Measurements from ENCODE around the gene IGFBP7.

DNA sequence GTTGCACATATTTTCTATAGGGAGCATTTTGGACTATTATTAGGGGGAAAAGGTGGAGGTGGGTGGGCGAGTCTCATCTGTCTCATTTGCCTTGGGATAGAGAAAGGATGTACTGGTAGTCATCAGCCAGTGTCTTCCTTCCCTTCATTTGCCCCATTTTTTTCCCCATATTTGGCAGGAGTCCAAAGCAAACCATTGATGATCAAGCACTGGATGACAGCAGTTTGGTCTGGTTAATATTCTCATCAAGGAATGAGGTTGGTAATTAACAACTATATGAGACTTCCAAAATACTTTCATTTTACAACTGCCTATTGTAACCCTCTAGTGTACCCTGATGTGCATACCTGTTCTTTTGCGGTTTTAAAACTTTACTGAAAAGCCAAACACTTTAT lies 22.6 kb upstream of the IGFBP7 start:
- TF ChIP-seq, protein P1, sequence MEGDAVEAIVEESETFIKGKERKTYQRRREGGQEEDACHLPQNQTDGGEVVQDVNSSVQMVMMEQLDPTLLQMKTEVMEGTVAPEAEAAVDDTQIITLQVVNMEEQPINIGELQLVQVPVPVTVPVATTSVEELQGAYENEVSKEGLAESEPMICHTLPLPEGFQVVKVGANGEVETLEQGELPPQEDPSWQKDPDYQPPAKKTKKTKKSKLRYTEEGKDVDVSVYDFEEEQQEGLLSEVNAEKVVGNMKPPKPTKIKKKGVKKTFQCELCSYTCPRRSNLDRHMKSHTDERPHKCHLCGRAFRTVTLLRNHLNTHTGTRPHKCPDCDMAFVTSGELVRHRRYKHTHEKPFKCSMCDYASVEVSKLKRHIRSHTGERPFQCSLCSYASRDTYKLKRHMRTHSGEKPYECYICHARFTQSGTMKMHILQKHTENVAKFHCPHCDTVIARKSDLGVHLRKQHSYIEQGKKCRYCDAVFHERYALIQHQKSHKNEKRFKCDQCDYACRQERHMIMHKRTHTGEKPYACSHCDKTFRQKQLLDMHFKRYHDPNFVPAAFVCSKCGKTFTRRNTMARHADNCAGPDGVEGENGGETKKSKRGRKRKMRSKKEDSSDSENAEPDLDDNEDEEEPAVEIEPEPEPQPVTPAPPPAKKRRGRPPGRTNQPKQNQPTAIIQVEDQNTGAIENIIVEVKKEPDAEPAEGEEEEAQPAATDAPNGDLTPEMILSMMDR (IDR thresholded peaks at IDR 0.05 in 4 of 5, conservative IDR thresholded peaks at IDR 0.05 in 1 of 5) = no peak
- no peak for TF ChIP-seq POLR2A (IDR thresholded peaks at IDR 0.05)

Measured in gastrocnemius medialis (tissue), 4 donors.